Measurements from ENCODE around the gene LRCH2.
"Not testable (repeated sequence)": the region's sequence is repeated elsewhere in the genome, so short reads cannot be mapped to it uniquely, and the experiment has no call there.

LRCH2 gene, protein sequence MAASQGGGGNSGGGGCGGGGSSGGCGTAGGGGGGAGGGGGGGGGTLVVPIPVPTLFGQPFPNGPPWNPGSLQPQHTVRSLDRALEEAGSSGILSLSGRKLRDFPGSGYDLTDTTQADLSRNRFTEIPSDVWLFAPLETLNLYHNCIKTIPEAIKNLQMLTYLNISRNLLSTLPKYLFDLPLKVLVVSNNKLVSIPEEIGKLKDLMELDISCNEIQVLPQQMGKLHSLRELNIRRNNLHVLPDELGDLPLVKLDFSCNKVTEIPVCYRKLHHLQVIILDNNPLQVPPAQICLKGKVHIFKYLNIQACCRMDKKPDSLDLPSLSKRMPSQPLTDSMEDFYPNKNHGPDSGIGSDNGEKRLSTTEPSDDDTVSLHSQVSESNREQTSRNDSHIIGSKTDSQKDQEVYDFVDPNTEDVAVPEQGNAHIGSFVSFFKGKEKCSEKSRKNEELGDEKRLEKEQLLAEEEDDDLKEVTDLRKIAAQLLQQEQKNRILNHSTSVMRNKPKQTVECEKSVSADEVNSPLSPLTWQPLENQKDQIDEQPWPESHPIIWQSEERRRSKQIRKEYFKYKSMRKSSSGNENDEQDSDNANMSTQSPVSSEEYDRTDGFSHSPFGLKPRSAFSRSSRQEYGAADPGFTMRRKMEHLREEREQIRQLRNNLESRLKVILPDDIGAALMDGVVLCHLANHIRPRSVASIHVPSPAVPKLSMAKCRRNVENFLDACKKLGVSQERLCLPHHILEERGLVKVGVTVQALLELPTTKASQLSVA

DNA sequence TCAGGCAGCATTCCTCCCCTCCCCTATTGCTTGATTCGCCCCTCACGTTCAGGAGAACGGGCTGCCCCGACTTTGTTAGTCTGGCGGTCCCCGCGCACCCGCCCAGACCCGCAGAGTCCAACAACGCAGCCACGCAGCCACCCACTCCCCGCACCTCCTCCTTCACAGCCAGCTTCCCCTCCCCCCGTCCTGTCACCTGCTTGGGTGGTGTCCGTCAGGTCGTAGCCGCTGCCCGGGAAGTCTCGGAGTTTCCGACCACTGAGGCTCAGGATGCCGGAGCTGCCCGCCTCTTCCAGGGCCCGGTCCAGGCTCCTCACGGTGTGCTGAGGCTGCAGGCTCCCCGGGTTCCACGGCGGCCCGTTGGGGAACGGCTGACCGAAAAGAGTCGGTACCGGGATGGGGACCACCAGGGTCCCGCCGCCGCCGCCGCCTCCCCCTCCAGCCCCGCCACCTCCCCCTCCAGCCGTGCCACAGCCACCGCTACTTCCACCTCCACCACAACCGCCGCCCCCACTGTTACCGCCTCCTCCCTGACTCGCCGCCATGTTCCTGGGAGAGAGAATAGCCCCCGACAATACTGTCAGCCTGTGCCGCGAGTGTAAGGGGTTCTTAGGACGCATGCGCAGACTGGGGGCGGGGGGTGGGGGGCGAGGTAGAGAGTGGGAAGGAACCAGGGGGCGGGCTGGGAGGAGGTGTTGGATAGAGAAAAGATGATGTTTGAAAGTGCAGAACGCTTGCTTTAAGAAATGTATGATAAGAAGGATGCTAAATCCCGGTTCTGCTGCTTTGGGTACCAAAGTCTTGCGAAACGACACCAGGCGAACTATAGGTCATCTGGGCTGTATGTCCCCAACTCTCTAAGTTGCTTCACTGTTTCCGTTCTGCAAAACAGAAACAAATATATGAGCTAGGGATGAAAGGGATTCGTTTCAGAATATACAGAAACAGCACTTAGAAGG, at the start of gene LRCH2:
Gene LRCH2, minus strand, starts transcription at position 600 of the 959 bp plus-strand sequence. Its CDS starts 55 bp downstream, at position 545.
- DNase-seq (ENCODE audit: low read depth in 2 of 2) = no peak

DNA sequence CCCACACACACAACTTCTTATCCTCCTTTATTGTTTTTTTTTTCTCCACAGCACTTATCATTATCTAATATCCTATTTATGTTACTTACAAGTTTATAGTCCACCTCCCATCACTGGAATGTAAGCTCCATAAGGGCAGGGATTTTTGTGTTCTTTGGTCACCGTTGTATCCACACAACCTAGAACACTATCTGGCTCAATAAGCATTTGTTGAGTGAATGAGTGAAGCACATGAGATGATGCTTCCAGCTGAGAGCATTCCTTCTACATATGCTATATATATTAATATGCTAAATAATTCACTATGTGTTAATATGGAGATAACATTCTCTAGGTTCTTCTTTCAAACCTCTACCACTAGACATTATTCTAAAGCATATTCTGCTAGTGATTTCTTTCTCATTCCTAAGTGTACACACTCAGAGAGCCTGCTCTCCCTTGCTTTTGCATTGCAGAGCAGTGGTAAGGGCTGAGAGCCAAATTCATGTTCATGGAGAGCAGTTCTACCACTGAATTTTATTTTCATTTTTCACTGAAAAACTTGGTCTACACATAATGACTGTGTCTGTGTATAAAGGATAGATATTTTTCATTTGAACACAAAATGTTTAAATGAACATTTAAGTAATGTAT, 35.3 kb upstream of the LRCH2 start:
- no peak for DNase-seq (ENCODE audit: low read depth in 2 of 2)

DNA sequence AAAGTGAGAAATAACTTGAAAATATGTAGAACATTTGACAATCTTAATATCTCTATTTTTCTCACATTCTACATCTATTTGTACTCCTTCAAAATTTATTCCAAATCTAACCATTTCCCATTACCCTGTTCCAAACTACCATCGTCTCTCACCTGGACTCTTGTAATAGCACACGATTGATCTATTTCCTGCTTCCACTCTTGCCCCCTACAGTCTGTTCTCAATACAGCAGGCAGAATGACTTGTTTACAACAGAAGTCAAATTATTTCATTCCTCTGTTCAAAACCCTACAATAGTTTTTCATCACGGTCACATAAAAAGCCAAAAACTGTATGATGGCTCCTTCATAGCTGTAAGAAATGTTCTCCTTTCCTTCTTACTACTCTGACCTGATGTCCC, 34.5 kb upstream of the LRCH2 start:
- no peak for DNase-seq (ENCODE audit: low read depth in 2 of 2)

DNA sequence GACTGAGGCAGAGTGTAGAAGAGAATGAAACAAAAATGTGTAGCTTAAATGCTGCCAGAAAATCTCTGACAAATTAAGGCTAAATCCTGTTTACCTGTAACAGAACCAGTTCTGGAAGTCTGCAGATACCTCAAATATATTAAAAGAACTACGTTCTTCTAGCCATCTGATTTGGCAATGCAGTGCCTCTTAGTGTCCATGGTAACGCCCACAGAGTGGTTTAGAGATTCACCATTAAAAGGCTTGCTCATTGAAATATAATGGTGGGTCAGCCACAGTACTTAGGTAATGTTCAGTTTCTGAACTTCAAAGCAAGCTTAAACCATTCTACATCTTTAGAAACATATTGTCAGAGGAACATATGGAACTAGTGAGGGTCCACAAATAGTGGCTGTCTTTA, 32.4 kb upstream of the LRCH2 start:
- no peak for DNase-seq (ENCODE audit: low read depth in 2 of 2)

DNA sequence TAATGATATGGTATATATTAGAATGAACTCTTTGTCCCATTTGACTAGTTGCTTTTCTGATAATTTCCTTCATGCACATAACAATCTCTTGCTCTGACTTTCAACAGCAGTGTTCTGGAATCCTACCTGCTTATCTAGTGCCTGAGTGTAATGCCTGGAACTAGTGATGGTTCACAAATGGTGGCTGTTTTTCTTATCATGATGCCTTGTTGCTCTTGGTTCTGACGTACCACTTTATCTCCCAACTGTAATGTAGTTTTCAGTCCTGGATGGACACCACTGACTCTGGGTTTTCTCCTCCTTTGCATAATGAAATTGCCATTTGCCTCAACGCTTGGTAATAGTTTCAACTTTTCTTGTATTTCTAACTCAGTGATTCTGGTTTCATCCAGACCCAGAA, 30.1 kb upstream of the LRCH2 start:
- DNase-seq (ENCODE audit: low read depth in 2 of 2) = no peak

DNA sequence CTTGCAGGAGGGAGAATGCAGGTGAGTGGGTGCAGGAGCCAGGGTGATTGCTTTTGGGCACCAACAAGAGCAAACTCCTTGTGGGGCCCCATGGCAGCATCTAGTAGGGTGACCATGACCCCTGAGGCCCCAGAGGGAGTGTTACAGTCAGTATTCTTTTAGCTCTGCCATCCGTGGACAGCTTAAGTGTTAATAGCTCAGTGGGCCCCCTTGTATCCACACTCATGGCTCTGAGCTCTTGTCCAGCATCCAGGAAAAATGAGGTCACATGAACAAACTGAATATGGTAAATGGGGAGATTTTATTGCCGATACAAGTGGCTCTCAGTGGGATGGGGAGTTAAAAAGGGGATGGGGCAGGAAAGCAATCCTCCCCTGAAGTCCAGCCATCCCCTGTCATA, 27.3 kb upstream of the LRCH2 start:
- DNase-seq (ENCODE audit: low read depth in 2 of 2) = no peak

DNA sequence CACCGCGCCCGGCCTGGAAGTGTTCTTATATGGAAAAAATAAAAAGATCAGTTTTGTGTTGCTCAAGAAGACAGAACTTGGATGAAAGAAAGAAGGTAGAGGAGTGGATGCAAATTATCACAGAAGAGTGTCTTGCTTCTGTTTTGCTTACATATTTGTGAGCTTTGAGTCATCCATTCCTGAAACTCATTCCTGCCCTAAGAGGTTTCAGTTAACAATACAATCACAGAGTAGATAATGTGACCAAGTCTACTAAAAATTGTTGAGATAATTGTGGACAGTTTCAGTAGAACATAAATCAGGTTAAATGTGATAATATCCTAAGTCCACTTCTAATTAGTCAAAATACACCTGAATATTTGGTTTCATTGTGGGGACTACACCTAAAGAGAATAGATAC, 26.4 kb upstream of the LRCH2 start:
- DNase-seq (ENCODE audit: low read depth in 2 of 2) = no peak

DNA sequence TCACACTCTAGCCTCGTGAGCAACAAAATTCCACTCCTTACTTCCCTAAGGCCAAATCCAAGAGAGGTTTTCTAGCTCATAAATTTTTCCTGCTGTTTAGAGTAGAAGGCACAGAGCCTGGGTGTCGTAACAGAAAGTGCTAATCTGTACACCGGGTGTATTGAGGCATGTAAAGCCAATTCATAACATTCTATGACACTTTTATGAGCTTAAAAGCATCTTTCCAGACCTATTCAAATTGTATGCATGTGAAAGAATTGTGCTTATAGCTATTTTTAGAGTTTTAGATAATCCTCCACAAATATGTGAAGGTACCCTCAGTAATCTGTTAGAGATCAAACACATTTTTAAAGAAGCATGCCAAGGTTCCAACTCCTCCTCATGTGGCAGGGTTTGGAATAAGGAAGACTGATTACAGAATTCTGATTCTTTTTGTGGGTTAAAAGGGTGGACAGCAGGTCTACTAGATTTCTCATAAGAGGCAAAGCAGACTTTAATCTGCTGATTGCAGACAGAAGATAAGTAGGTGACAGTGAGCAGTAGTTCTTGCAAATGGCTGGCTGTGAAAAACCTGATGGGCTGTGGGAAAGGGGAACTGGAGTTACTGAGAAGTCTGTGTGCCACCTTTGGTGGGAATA, 25.5 kb upstream of the LRCH2 start:
- DNase-seq (ENCODE audit: low read depth in 2 of 2) = no peak

DNA sequence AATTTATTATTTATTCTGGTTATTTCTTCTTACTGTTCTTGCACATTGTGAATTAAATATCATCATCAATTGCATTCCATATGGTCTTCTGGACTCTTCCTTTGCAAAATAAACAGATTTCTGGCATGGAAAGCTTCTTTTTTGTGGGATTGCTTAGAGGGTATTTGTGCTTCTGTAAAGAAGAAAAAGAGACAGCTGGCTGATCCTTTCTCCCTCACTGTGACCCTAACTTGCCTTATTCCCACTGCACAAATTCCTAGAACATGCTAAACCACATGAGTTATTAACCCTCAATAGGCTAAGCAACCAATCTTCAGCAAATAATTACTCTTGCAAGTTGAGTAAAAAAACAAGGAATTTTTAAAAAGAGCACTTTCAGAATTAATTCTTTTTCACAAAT, 23.8 kb upstream of the LRCH2 start:
- no peak for DNase-seq (ENCODE audit: low read depth in 2 of 2)

DNA sequence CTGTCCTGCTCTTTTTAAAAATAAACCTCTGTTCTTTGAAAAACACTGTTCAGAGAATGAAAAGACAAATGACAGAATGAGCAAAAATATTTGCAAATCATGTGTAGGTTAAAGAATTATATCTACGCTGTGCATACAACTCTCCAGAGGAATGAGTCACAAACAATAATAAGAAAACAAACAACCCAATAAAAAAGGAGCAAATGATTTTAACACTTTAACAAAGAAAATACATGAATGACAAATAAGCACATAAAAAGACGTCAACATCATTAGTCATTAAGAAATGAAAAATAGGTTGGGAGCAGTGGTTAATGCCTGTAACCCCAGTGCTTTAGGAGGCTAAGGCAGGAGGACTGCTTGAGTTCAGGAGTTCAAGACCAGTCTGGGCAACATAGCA, 21.1 kb upstream of the LRCH2 start:
- no peak for DNase-seq (ENCODE audit: low read depth in 2 of 2)

DNA sequence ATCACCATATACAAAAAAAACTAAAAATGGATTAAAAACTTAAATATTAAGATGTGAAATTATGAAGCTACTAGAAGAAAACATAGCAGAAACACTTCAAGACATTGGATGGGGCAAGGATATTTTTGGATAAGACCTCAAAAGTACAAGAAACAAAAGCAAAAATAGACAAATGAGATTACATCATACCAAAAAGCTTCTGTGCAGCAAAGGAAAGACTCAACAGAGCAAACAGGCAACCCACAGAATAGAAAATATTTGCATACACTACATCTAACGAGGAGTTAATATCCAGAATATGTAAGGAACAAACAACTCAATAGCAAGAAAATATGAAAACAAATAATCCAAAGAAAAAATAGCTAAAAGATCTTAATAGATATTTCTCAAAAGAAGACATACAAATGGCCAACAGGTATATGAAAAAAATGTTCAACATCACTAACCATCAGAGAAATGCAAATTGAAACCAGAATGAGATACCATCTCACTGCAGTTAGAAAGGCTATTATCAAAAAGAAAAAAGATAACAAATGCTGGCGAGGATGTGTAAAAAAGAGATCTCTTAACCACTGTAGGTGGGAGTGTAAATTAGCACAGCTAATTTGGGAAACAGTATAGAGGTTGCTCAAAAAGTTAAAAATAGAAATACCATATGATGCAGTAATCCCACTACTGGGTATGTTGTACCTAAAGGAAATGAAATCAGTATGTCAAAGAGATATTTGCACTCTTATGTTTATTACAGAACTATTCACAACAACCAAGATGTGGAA, 17.8 kb upstream of the LRCH2 start:
- no peak for DNase-seq (ENCODE audit: low read depth in 2 of 2)

DNA sequence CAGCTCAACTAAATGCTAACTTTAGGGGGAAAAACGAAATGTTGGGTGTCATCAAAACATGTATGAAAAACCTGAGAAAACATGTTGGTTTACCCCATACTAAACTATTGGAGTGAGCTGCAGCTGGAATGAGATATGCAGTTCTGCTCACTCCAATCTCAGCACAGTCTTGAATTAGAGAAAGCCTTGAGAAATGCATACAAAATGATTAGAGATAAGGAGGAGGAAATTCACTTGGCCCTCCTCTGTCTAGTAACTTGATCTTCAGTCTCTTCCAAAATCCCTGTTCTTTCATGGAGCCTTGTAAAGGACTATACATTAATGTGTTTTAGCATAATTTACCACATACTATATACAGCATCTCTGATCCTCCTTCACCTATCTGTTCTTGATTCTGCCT, 3.2 kb upstream of the LRCH2 start:
- no peak for DNase-seq (ENCODE audit: low read depth in 2 of 2)

DNA sequence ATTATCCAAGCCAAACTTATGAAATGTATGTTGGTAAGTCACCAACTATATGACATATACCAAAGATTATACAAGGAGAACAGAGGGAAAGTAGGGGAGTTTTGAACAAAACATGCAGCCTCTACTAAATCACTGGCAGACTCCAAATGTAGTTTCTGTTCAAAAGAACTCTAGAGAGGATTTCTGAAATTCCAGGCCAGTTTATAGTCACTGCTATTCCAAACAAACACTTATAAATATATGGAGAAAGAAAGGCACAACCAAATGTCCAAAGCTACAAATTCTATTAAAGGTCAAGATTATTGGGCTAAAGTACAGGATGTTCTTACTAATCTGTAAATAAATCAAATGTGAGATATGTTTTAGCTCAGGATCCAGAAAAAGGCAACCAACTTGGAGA, 2.7 kb upstream of the LRCH2 start:
- no peak for DNase-seq (ENCODE audit: low read depth in 2 of 2)

DNA sequence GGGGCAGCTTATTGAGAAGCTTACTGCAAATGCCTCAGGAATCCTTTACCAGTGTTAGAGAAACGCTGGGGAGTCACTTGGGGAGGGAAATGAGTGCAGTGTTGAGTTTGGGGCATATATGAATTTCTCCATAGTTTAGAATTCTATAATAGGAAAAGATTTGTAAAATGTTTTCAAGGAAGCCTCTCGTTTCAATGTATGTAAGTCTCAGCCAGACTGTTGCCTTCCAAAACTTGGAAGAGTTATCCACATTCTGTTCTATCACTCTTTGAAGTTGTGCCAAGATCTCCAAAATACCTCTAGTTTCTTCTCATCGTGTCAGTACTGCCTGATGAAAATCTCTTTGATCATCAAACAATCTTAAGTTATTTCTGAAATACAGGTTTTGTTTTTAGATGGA, 565 bp upstream of the LRCH2 start:
- DNase-seq (ENCODE audit: low read depth in 2 of 2) = no peak

DNA sequence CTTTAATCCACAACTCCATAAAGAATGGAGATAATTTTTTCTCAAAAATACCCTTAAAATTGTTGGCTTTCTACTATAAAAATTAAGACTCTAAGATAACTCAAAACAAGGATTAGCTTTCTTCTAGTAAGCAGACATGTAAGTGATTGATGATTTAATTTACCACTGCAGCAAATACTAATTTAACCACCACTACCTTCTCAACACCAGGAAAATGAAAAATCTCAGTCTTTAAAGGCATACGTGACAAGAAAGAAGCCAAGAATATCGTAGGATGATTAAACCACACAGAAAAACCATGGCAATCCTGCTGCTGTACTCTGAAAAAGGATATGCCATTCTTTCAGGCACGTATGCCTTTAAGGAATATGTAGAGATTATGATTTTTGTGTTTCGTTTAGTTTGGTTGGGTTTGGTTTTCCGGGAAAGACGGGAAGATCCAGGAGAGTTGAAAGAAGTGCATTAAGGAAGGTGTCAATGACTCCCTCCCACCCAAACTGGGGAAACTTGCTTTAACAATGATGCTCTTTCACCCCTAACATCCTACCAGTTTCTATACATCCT, 881 bp downstream of the LRCH2 start:
- no peak for DNase-seq (ENCODE audit: low read depth in 2 of 2)

DNA sequence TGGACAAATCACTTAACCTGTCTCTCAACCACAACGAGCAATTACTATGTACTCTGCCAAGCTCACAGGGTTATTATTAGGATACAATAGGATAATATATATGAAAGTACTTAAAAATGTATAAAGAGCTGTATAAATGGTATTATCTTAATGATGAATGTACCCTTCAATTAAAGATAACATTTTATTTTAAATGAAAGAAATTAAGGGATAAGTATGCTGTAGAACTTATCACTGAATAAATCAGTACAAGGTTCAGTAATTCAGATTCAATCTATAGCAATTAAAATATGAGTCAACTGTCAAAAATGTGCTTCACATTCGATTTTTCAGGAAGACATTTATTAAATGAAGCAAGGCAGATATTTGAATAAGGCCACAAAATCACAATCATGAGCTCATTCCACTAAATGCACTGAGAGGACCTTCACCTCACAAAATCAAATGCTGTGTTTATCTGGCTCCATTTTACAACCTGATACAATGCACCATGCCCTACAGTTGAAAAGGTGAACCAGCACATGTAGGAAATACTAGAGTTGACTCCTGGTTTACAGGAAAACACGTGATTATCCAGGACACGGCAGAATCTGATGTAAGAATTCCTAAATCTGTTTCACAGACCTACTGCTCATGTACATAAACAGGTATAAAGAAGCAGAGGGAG, 4.4 kb downstream of the LRCH2 start:
- no peak for DNase-seq (ENCODE audit: low read depth in 2 of 2)

DNA sequence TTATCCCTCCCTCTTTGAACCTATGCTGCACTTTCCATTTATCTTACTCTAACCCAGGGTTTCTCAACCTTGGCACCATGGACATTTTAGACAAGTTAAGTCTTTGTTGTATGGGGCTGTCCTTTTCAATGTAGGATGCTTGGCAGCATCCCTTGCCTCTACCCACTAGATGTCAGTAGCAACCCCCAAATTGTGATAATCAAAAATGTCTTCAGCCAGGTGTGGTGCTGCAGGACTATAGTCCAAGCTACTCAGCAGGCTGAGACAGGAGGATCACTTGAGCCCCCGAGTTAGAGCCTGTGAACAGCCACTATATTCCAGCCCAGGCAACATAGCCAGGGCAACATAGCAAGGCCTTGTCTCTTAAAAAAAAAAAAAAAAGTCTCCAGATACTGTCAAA, 7.0 kb downstream of the LRCH2 start:
- no peak for DNase-seq (ENCODE audit: low read depth in 2 of 2)

DNA sequence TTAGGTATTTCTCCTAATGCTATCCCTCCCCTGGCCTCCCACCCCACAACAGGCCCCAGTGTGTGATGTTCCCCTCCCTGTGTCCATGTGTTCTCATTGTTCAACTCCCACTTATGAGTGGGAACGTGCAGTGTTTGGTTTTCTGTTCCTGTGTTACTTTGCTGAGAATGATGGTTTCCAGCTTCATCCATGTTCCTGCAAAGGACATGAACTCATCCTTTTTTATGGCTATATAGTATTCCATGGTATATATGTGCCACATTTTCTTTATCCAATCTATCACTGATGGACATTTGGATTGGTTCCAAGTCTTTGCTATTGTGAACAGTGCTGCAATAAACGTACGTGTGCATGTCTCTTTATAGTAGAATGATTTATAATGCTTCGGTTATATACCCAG, 16.6 kb downstream of the LRCH2 start:
- not testable (repeated sequence) for DNase-seq (ENCODE audit: low read depth in 2 of 2)

DNA sequence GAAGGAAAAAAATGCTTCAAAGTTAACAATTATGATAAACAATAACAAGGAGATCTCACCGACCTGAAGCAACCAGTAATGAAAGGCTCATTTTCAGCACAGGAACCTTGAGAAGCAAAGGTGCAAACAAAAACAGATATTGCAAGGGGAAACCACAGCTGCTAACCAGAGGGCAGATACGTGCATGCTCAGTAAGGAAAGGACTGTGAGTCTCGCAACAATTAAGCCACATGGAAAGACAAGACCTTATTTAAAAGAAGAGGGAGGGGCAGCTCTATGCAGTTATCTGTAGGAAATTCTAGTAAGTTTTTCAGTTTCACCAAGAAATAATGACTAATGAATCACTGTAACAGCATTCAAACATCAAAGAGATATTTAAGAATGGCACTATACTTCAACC, 19.3 kb downstream of the LRCH2 start:
- DNase-seq (ENCODE audit: low read depth in 2 of 2) = no peak

DNA sequence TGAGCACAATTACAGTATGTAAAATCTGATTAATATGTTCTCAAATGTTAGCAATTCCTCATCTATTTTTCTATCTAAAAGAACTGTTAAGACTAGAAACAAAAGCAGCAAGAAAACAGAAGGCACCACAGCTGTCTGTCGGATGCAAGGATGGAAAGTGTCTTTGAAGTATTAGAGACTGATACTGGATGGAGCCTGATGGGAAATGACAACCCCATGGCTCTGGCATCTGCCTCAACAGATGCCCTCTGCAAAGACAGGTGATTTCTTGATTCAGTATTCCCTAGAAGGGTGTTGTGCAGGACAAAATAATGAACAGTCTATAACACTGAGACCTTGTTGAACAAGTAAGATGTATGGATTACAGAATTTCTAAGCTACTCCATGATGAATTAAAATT, 19.7 kb downstream of the LRCH2 start:
- no peak for DNase-seq (ENCODE audit: low read depth in 2 of 2)
